B cell (primary cell): ENCODE data around the gene TDRD12. TPM values are rescaled to one million over a fixed set of nuclear protein-coding genes. Genes with fewer than 3 reads are reported as not detected.

Experiments used
- ATAC-seq: fragments of 200-7000 bp; cut with Tn5 transposase; one replicate; pipeline ENCODE4 v1.10.0; 2021; ENCODE audit warnings: low read depth, mild to moderate bottlenecking, moderate number of reproducible peaks, moderate library complexity
- CTCF ChIA-PET: fragments of 350-600 bp; sonication (Branson Sonifier 250); formaldehyde crosslinking; loops from one replicate; lab custom pipeline; 2021; ENCODE audit warnings: antibody characterized with exemption, inconsistent platforms; lab: Charles Lee
- POLR2A ChIA-PET: fragments of 350-600 bp; sonication (Branson Sonifier 250); formaldehyde crosslinking; loops from one replicate; lab custom pipeline; 2021; ENCODE audit warnings: antibody characterized with exemption; lab: Charles Lee
- DNase-seq: peaks from one replicate; pipeline ENCODE4 v3.0.0; 2013
- H2AFZ ChIP-seq: 2 replicates; pipeline ENCODE4 v1.6.1; 2012; ENCODE audit warnings: mild to moderate bottlenecking, low read depth, low read length; ENCODE audit not compliant: insufficient read depth, poor library complexity, severe bottlenecking
- H3K27ac ChIP-seq, 2 donors: 1 replicate in 1 of 2; 2 replicates in 1 of 2; pipeline ENCODE4 v1.5.1; 2012 to 2013; ENCODE audit warnings: low read length in 2 of 2, mild to moderate bottlenecking in 2 of 2, moderate library complexity in 1 of 2
- H3K27me3 ChIP-seq, 4 experiments: fragments of 200-600 bp in 1 of 4; sonication (generic) in 1 of 4; replicated peaks in 1 of 4; 1 replicate in 2 of 4; 2 replicates in 2 of 4; pipeline versions ENCODE4 v1.6.1 to v1.7.0; 2013 to 2016; ENCODE audit warnings: low read length in 3 of 4, mild to moderate bottlenecking in 2 of 4, mixed read lengths in 1 of 4, moderate library complexity in 1 of 4; ENCODE audit not compliant: insufficient read depth in 4 of 4, control insufficient read depth in 3 of 4; ENCODE audit errors: control extremely low read depth in 1 of 4
- H3K36me3 ChIP-seq, 2 experiments: replicated peaks in 1 of 2; 1 replicate in 1 of 2; 2 replicates in 1 of 2; pipeline versions ENCODE4 v1.6.1 to v1.7.1; 2013; ENCODE audit warnings: low read length in 1 of 2; ENCODE audit not compliant: insufficient read depth in 2 of 2, control insufficient read depth in 1 of 2; ENCODE audit errors: control extremely low read depth in 1 of 2, extremely low read depth in 1 of 2
- H3K4me1 ChIP-seq, 2 donors: fragments of 200-600 bp in 1 of 2; sonication (generic) in 1 of 2; 1 replicate in 1 of 2; 2 replicates in 1 of 2; pipeline versions ENCODE4 v1.5.1 to v1.6.1; 2013 to 2017; ENCODE audit warnings: low read length in 2 of 2; ENCODE audit not compliant: control insufficient read depth in 2 of 2, insufficient read depth in 2 of 2
- H3K4me2 ChIP-seq: replicated peaks from 2 replicates; pipeline ENCODE3; 2012; ENCODE audit warnings: mild to moderate bottlenecking, low read depth, low read length; ENCODE audit not compliant: poor library complexity, severe bottlenecking
- H3K4me3 ChIP-seq, 5 experiments: fragments of 200-600 bp in 1 of 5; sonication (generic) in 1 of 5; 1 replicate in 3 of 5; 2 replicates in 2 of 5; pipeline versions ENCODE4 v1.5.1 to v1.7.0; 2011 to 2016; ENCODE audit warnings: low read length in 4 of 5, mild to moderate bottlenecking in 4 of 5, low read depth in 2 of 5, control low read depth in 1 of 5, moderate library complexity in 1 of 5; ENCODE audit not compliant: insufficient read depth in 1 of 5; ENCODE audit errors: control extremely low read depth in 1 of 5, extremely low read depth in 1 of 5
- H3K79me2 ChIP-seq: fragments of 200-600 bp; sonication (generic); one replicate; pipeline ENCODE4 v1.6.0; 2016; ENCODE audit warnings: low read length; ENCODE audit not compliant: control insufficient read depth, insufficient read depth
- H3K9ac ChIP-seq: fragments of 200-600 bp; sonication (generic); 2 replicates; pipeline ENCODE4 v1.6.1; 2017; ENCODE audit warnings: mild to moderate bottlenecking, low read length, moderate library complexity
- H3K9me3 ChIP-seq, 3 donors: one replicate each; pipeline versions ENCODE4 v1.6.1 to v1.7.1; 2013; ENCODE audit warnings: low read length in 2 of 3; ENCODE audit not compliant: control insufficient read depth in 2 of 3, insufficient read depth in 1 of 3; ENCODE audit errors: control extremely low read depth in 1 of 3
- H4K20me1 ChIP-seq: 2 replicates; pipeline ENCODE4 v1.6.0; 2012; ENCODE audit warnings: mild to moderate bottlenecking, low read length; ENCODE audit not compliant: insufficient read depth, control insufficient read depth, poor library complexity, severe bottlenecking
- H3K27ac Mint-ChIP-seq: one replicate; pipeline ENCODE4 v1.8.0; 2021; ENCODE audit warnings: mixed read lengths
- H3K27me3 Mint-ChIP-seq: one replicate; pipeline ENCODE4 v1.8.0; 2021; ENCODE audit warnings: mixed read lengths
- H3K4me1 Mint-ChIP-seq: one replicate; pipeline ENCODE4 v1.8.0; 2021; ENCODE audit warnings: mixed read lengths
- H3K4me3 Mint-ChIP-seq: one replicate; pipeline ENCODE4 v1.8.0; 2021; ENCODE audit warnings: mixed read lengths
- H3K9me3 Mint-ChIP-seq: one replicate; pipeline ENCODE4 v1.8.0; 2022; ENCODE audit warnings: mixed read lengths; ENCODE audit not compliant: insufficient read depth
- CTCF ChIP-seq: fragments of 200-600 bp; IDR thresholded peaks from one replicate; pipeline ENCODE4 v1.8.0; 2022; ENCODE audit warnings: antibody characterized with exemption, mild to moderate bottlenecking
- EZH2 ChIP-seq: IDR thresholded peaks from 2 replicates; pipeline ENCODE4 v1.6.1; 2012; ENCODE audit warnings: borderline replicate concordance, low read depth, mild to moderate bottlenecking, moderate library complexity, low read length; ENCODE audit not compliant: insufficient read depth, poor library complexity, severe bottlenecking
- WGBS: methylation state at CpG from one replicate; pipeline ENCODE4 v1.1.5; 2013; ENCODE audit warnings: missing lambda C conversion rate; ENCODE audit not compliant: insufficient coverage; 5-methylcytosine and 5-hydroxymethylcytosine counted together
- intact Hi-C: fragments of 100-400 bp; cut with micrococcal nuclease; formaldehyde crosslinking; loops from one replicate; pipeline ENCODE4 v1.10.0; 2022
- polyA plus RNA-seq: library from polyadenylated mRNA; depleted of rRNA; stranded (reverse); fragments of >200 nt; gene quantifications from 2 replicates; pipeline ENCODE4 v1.2.3, GENCODE V29; 2012
- total RNA-seq, 2 donors: library from RNA; stranded (reverse); fragments of 120-200 nt in 1 of 2; gene quantifications; 1 replicate in 1 of 2; 2 replicates in 1 of 2; pipeline versions ENCODE4 v1.2.3 to v1.2.4, GENCODE V29; 2013 to 2022

Gene TDRD12
- total and polyA plus RNA-seq, 2 donors (not counting 1 experiment from before 2014, with no cell fraction given): 0.30 to 1.1 TPM

DNA sequence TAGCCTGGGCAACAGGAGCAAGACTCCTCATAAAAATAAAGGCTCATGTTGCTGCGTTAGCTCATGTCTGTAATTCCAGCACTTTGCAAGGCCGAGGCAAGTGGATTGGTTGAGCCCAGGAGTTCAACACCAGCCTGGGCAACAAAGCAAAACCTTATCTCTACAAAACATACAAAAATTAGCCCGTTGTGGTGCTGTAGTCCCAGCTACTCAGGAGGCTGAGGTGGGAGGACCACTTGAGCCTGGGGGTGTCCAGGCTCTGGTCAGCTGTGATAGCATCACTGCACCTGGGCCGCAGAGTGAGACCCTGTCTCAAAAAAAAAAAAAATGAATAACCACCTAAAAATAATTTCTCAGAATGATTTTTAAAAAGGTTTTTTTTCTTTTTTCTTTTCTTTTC is 31.9 kb upstream of the TDRD12 start:
- Mint-ChIP-seq H3K27ac (no peak overlapping the region), H3K4me3 (no peak overlapping the region), H3K27me3 (no peaks in the 10 kb centered on the region), H3K9me3 (no peaks in the 10 kb centered on the region), H3K4me1 (peaks cover 12% of the 10 kb centered on the region)
- Histone ChIP-seq H2AFZ (no peak overlapping the region), H3K36me3 (no peaks in the 10 kb centered on the region), H3K9me3 (no peaks in the 10 kb centered on the region), H3K27me3 (peaks cover 0 to 4% (median 0%) of the 10 kb centered on the region in 4 experiments), H3K27ac (no peak overlapping the region), H3K9ac (no peak overlapping the region), H4K20me1 (peaks cover 4% of the 10 kb centered on the region), H3K4me3 (no peak overlapping the region), H3K4me2 (no peak overlapping the region), H3K4me1 (peaks cover 10 to 13% of the 10 kb centered on the region in 2 donors), H3K79me2 (peaks cover 29% of the 10 kb centered on the region)
- 92% methylated on average over 2 of the region's 4 CpGs for WGBS
- no peak for TF ChIP-seq EZH2
- TF ChIP-seq CTCF: no peak
- ATAC-seq (no peak), DNase-seq (no peak)
- ChIA-PET CTCF (interaction anchor here (0.8 kb wide), 1 partner anchor 13 kb away, joined by 3 read pairs; no protein-coding TSS in a partner anchor), POLR2A (no interaction called here)
- intact Hi-C loops: no loop called here

DNA sequence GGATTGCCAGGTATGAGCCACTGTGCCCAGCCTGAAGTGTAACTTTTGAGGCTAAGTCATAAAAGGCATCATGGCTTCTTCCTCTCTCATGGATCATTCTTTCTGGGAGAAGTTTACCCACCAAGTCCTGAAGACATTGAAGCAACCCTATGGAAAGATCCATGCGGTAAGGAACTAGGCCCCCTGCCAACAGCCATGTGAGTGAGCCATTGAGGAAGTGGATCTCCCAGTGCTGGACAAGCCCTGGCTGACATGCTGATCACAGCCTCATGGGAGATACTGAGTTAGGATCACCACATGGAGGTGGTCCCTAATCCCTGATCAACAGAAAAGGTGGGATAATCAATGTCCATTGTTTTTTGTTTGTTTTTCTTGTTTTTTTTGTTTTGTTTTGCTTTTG is 31.3 kb upstream of the TDRD12 start:
- intact Hi-C loops: no loop called here
- ChIA-PET CTCF (interaction anchor here (0.6 to 0.8 kb wide), 2 partner anchors 12 to 177 kb away, joined by 3 to 4 read pairs; no protein-coding TSS in a partner anchor), POLR2A (no interaction called here)
- Histone ChIP-seq H3K9me3 (peaks cover 0 to 3% (median 0%) of the 10 kb centered on the region in 3 donors), H3K27ac (no peak overlapping the region), H3K9ac (no peak overlapping the region), H3K4me2 (no peak overlapping the region), H4K20me1 (peaks cover 4% of the 10 kb centered on the region), H3K4me3 (no peak overlapping the region), H3K4me1 (peaks cover 16 to 20% of the 10 kb centered on the region in 2 donors), H3K36me3 (no peaks in the 10 kb centered on the region), H3K27me3 (no peaks in the 10 kb centered on the region), H2AFZ (no peak overlapping the region), H3K79me2 (peaks cover 35% of the 10 kb centered on the region)
- Mint-ChIP-seq H3K4me3 (no peak overlapping the region), H3K4me1 (peaks cover 18% of the 10 kb centered on the region), H3K9me3 (no peaks in the 10 kb centered on the region), H3K27ac (no peak overlapping the region), H3K27me3 (no peaks in the 10 kb centered on the region)
- DNase-seq (no peak), ATAC-seq (no peak)
- WGBS: 100% methylated on average over 1 of the region's 1 CpG
- TF ChIP-seq EZH2 (no peak), CTCF (no peak)
